HG02943 (cell line): ENCODE measurements around the gene DPH7.
A peak's percentile ranks its signal among the peaks of the same experiment; 100 is the strongest.
"Not testable (repeated sequence)": the region's sequence is repeated elsewhere in the genome, so short reads cannot be mapped to it uniquely, and the experiment has no call there.

Source experiments
- ATAC-seq: cut with Tn5 transposase; IDR thresholded peaks from one replicate; pipeline ENCODE4 v1.9.1; 2021; ENCODE audit warnings: mild to moderate bottlenecking, low read depth, moderate library complexity; ENCODE audit not compliant: unreplicated experiment

DPH7 gene

DNA sequence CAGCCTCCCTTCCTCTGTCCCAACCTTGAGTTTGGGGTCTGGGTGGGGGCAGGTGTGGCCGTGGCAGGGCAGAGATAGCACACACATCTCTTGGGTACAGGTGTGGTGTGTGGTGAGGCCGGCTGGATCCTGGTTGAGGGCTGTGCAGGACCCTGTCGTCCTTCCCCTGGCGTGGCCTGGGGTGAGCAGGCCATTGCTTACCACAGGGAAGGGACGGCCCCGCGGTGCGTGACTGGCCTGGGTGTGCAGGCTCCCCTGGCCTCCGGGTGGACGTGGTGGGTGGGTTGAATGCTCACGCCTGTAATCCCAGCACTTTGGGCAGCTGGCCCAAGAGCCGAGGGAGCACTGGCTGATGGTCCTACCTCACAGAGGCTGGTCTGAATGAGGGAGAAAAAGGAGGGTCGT is 28.0 kb upstream of the DPH7 start:
- ATAC-seq, result no peak

DNA sequence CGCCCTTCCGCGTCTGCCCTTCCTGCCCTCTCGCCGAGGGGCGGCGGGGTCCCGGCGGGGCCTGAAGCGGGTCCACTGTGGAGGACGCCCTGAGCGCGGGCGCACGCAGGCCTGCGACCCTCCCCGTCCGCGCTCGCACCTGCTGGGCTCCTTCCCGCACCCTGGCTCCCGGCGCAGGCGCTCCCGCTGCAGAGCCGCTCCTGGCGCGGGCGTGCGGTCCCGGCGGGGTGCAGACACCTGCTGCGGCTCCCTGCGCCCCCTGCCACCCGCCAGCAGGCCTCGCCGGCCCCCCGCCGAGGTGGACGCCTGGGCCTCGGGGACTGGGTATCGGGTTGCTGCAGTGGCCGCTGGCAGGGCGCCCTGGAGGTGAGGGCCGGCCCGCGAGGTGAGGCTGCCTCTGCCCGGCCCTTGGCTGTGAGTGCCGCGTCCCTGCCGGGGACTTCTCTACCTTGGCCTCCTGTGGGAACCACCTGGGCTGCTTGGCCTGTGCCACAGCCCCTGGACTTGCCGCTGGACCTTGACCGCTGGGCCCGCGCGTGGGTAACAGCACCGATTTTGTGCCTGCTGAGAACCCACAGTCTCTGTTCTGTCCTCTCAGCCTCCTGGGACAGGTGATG is 27.4 kb upstream of the DPH7 start:
- peak; percentile 34 for ATAC-seq

DNA sequence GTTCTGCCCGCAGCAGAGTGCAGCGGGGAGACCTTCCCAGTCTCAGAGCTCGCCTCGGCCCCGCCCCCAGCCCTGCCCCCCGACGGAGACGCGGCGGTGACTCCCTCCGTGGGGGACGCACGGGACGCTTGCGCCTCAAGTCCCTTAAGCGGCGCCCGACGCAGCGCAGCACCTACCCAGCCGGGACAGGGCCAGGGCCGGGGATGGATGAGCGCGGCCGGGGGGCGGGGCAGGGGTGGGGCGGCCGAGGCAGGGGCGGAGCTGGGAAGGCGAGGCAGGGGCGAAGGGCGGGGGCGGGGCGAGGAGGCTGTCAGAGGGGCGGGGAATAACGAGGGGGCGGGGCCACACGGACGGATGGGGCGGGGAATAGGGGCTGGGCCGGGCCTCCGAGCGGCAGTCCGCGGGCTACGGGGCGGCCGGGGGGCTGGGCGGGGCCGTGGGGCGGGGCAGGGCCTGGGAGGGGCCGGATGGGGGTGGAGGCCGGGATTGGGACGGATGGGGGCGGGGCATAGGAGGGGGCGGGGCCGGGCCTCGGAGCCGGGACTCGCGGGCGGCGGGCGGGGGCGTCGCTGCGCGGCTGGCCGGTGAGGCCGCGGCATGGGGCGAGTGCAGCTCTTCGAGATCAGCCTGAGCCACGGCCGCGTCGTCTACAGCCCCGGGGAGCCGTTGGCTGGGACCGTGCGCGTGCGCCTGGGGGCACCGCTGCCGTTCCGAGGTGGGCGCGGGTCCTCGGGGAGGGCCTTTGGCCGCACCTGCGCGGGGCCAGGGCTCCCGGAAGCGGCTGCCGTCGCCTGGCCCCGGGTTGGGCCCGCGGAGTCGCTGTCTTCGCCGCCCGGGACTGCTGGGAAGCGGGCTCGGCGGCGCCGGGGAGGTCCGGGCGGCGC is 26.6 kb upstream of the DPH7 start, which contains the start of gene ARRDC1:
ARRDC1 (plus strand) TSS at position 566 of the 884 bp plus-strand sequence; CDS start at position 598, 32 bp downstream.
- peak; percentile 63 for ATAC-seq

GRCh38 chr9:137604345-137605086 is 25.8 kb upstream of the DPH7 start:
- ATAC-seq, result no peak

GRCh38 chr9:137603879-137604278 is 25.2 kb upstream of the DPH7 start:
- no peak for ATAC-seq

DNA sequence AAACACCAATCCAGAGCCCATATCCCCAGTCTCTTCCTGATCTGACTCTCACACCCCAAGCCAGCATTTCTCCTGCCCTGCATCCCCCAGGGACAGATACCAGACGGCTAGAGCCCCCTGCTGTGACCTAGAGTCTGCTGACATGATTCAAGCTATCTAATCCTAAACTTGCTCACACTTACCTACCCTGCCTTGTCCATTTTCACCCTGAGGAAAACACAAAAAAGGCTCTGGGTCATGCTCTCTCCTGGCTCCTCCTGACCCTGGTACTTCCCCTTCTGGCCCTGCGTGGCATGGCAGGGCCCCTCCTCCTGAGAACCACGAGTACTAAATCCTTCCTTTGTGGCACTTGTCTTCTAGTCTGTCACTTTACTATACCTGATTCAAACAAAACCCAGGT is 23.9 kb upstream of the DPH7 start:
- no peak for ATAC-seq

DNA sequence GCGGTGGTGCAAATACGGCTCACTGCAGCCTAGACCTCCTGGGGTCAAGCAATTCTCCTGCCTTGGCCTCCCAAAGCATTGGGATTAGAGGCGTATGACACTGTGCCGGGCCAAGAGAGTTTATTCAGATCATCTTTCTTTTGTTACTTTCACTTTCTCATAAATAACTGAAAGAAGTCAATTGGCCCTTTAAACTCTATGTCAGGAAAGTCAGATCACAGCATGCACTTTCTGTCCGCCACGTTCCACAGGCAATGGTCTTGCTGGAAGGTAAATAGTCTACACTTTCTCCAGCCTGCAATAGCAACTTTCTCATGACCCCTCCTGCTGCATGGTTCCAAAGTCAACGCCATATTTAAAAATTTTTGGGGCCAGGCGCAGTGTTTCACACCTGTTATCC is 20.2 kb upstream of the DPH7 start:
- no peak for ATAC-seq

DNA sequence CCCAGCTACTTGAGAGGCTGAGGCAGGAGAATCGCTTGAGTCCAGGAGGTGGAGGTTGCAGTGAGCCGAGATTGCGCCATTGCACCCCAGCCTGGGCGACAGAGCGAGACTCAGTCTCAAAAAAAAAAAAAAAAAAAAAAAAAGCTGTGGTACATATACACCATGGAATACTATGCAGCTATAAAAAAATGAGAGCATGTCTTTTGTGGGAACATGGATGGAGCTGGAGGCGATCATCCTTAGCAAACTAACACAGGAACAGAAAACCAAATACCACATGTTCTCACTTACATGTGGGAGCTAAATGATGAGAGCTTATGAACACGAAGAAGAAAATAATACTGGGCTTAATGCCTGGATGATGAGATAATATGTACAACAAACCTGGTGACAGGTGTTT is 17.9 kb upstream of the DPH7 start:
- not testable (repeated sequence) for ATAC-seq

DNA sequence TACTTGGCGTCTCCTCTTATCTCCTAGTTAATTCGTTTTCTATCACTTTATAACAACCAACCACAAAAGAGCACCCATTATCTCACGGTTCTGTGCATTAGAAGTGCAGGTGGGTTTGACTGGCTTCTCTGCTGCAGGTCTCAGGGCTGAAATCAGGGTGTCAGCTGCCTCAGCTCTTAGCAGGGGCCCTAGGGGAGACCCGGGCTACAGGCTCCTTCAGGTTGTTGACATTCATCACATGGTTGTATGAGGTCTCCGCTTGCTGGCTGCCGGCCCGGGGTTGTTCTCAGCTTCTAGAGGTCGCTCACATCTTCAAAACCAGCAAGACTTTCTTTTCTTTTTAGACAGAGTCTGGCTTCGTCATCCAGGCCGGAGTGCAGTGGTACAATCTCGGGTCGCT is 14.5 kb upstream of the DPH7 start:
- ATAC-seq, result no peak

GRCh38 chr9:137592767-137593166 is 14.0 kb upstream of the DPH7 start:
- no peak for ATAC-seq

GRCh38 chr9:137590469-137591383 is 12.0 kb upstream of the DPH7 start, which contains the start of gene ZMYND19:
TSS of gene ZMYND19 (minus strand) at chr9:137590512. CDS start at chr9:137590263, 249 bp downstream.
- ATAC-seq, result peak; percentile 73

DNA sequence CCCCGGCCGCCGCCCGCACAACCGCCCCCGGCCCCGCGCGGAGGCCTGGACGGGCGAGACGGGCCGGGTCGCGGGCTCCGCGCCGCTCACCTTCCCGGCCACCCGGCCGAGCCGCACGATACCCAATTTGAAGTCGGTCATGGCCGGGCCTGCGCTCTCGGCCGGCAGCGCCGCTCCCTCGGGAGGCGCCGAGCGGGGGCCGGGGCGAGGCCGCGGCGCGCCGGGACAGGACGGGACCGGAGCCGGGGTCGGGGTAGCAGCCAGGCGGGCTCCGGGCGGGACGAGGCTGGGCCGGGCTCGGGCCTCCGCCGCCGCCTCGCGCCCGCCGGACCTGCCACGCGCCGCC is 11.4 kb upstream of the DPH7 start:
- peak; percentile 22 for ATAC-seq

DNA sequence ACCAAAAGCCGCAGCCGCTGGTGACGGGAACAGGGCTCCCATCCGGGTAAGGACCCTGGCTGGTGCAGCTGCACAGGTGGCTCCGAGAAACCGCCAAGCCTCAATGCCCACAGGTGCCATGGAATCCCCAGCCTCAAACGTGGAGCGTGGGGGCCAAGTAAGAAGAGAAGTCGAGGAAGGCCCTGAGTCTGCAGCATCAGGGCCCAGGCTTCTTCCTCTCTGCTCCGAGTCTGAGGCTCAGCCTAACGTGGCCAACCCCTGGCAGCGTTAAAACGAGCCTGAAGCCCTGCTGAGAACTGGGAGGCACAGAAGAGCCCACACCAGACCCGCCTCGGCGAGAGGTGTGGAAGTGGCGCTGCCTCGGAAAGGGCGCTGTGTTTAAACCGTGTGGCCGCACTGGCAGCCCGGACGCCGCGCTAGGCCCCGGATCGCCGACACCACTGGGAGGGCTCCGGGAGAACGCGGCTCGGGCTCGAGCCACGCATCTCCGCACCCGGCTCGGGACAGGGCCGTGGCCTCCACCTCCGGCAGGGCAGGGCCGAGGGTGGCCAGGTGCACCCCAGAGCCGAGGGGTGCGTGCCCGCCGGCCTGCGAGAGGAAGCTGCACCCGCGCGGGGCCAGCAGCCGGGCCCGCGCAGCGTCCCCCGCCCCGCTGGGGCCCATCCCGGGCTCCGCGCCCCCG is 10.9 kb upstream of the DPH7 start:
- ATAC-seq, result peak; percentile 16

DNA sequence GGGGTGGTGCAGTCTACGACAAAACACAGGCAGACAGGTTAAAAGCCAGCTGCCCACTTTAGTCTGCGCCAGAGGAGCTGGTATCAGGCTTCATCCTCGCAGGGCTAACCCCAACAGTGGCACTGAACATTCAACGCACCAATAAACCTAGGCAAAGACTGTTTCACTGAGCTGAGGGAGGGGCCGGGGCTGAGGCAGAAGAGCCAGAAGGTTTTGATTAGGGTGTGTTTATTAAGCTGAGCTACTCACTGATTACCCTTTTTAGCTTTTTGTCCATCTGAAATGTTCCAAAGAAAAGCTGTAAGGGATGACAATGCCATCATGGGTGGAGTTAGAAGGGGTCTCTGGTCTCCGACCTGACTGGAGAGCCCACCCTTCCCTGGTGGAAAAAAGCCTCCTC is 10.2 kb upstream of the DPH7 start:
- no peak for ATAC-seq

GRCh38 chr9:137588311-137588710 is 9.6 kb upstream of the DPH7 start:
- ATAC-seq, result no peak

DNA sequence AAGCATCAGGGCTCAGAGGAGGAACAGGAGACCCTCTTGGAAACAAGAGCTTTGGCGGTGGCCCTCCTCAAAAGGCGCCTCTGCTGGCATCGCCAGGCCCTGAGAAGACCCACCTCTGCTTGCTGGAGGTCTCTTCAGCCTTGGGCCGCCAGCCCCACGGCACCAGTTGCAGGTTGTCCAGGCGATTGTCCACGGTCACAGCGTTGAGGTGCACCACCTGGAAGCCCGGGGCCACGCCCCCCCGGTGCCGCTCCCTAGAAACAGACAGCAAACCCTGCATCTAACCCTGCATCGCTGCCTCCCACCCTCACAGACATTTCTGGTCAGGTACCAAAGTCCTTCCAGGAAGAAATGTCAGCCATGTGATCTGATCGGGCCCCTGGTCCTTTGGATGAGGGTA is 8.1 kb upstream of the DPH7 start:
- no peak for ATAC-seq

- ATAC-seq, result no peak
Observed at GRCh38 chr9:137583957-137584356, 5.2 kb upstream of the DPH7 start.

GRCh38 chr9:137583347-137583746 is 4.6 kb upstream of the DPH7 start:
- no peak for ATAC-seq

- no peak for ATAC-seq
Observed at GRCh38 chr9:137582286-137582860, 3.6 kb upstream of the DPH7 start.
